GM19397 (cell line): ENCODE data around the gene GABRG3.

ENCODE experiments used
- ATAC-seq: cut with Tn5 transposase; IDR thresholded peaks from one replicate; pipeline ENCODE4 v1.9.1; 2021; ENCODE audit warnings: mild to moderate bottlenecking, moderate library complexity; ENCODE audit not compliant: unreplicated experiment

Gene GABRG3

GRCh38 chr15:27094235-27094634 is 123.3 kb downstream of the GABRG3 start:
- ATAC-seq = no peak

- ATAC-seq = no peak
Observed at GRCh38 chr15:27095886-27096624, 125.1 kb downstream of the GABRG3 start.

- no peak for ATAC-seq
Observed at GRCh38 chr15:27097506-27097905, 126.5 kb downstream of the GABRG3 start.

- no peak for ATAC-seq
Observed at GRCh38 chr15:27101982-27102381, 131.0 kb downstream of the GABRG3 start.

- ATAC-seq = no peak
Observed at GRCh38 chr15:27111323-27111722, 140.3 kb downstream of the GABRG3 start.

- no peak for ATAC-seq
Observed at GRCh38 chr15:27114473-27114872, 143.5 kb downstream of the GABRG3 start.

GRCh38 chr15:27119695-27120266 is 148.8 kb downstream of the GABRG3 start:
- ATAC-seq = no peak

- ATAC-seq = no peak
Observed at GRCh38 chr15:27121672-27122071, 150.7 kb downstream of the GABRG3 start.

- ATAC-seq = no peak
Observed at GRCh38 chr15:27123291-27123690, 152.3 kb downstream of the GABRG3 start.

GRCh38 chr15:27123808-27124207 is 152.8 kb downstream of the GABRG3 start:
- ATAC-seq = no peak

GRCh38 chr15:27124287-27124871 is 153.4 kb downstream of the GABRG3 start:
- ATAC-seq = no peak

GRCh38 chr15:27125185-27125584 is 154.2 kb downstream of the GABRG3 start:
- no peak for ATAC-seq

GRCh38 chr15:27126449-27126848 is 155.5 kb downstream of the GABRG3 start:
- ATAC-seq = no peak

- no peak for ATAC-seq
Observed at GRCh38 chr15:27127815-27128570, 157.0 kb downstream of the GABRG3 start.

GRCh38 chr15:27133249-27133648 is 162.3 kb downstream of the GABRG3 start:
- no peak for ATAC-seq

- ATAC-seq = no peak
Observed at GRCh38 chr15:27134481-27134880, 163.5 kb downstream of the GABRG3 start.

- ATAC-seq = no peak
Observed at GRCh38 chr15:27135151-27135550, 164.2 kb downstream of the GABRG3 start.

- ATAC-seq = no peak
Observed at GRCh38 chr15:27137127-27137526, 166.1 kb downstream of the GABRG3 start.

- ATAC-seq = no peak
Observed at GRCh38 chr15:27165590-27165989, 194.6 kb downstream of the GABRG3 start.

- no peak for ATAC-seq
Observed at GRCh38 chr15:27166917-27167316, 195.9 kb downstream of the GABRG3 start.

GRCh38 chr15:27167738-27168137 is 196.8 kb downstream of the GABRG3 start:
- ATAC-seq = no peak

GRCh38 chr15:27170851-27171250 is 199.9 kb downstream of the GABRG3 start:
- ATAC-seq = no peak
